Stimulated activated CD4-positive, alpha-beta T cell treated with anti-CD3 and anti-CD28 coated beads, TNF-alpha, amount 100 ng/mL, for 4 hours (primary cell): ENCODE measurements around the gene GNLY.

Source experiments
- DNase-seq, 3 experiments: peaks; one replicate each; pipeline ENCODE4 v3.0.0-alpha.2; 2020; ENCODE audit warnings: low read depth in 3 of 3

Gene GNLY

GRCh38 chr2:85682378-85682777, 11.8 kb upstream of the GNLY start:
- DNase-seq: no peak

GRCh38 chr2:85684380-85684779, 9.8 kb upstream of the GNLY start:
- no peak for DNase-seq

- DNase-seq: no peak
Measured at GRCh38 chr2:85684806-85685205, 9.4 kb upstream of the GNLY start.

- DNase-seq: no peak
Measured at GRCh38 chr2:85690932-85691331, 3.2 kb upstream of the GNLY start.

GRCh38 chr2:85692039-85692645, 2.0 kb upstream of the GNLY start:
- DNase-seq: no peak

DNA sequence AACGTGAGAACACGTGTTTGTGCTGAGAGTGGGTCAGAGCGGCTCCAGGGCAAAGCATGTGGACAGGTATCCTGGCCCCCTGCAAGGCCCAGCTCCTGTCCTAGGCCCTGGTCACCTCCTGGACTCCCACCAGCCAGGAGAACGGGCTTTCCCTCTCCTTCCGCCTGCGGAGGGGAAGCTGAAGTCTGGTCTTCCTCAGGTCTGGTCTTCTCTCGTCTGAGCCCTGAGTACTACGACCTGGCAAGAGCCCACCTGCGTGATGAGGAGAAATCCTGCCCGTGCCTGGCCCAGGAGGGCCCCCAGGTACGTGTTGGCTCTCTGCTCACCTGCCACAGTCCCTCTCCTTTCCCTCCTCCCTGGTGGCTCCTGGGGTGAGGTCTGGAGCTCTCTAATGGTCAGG, 963 bp downstream of the GNLY start:
- DNase-seq: no peak

DNA sequence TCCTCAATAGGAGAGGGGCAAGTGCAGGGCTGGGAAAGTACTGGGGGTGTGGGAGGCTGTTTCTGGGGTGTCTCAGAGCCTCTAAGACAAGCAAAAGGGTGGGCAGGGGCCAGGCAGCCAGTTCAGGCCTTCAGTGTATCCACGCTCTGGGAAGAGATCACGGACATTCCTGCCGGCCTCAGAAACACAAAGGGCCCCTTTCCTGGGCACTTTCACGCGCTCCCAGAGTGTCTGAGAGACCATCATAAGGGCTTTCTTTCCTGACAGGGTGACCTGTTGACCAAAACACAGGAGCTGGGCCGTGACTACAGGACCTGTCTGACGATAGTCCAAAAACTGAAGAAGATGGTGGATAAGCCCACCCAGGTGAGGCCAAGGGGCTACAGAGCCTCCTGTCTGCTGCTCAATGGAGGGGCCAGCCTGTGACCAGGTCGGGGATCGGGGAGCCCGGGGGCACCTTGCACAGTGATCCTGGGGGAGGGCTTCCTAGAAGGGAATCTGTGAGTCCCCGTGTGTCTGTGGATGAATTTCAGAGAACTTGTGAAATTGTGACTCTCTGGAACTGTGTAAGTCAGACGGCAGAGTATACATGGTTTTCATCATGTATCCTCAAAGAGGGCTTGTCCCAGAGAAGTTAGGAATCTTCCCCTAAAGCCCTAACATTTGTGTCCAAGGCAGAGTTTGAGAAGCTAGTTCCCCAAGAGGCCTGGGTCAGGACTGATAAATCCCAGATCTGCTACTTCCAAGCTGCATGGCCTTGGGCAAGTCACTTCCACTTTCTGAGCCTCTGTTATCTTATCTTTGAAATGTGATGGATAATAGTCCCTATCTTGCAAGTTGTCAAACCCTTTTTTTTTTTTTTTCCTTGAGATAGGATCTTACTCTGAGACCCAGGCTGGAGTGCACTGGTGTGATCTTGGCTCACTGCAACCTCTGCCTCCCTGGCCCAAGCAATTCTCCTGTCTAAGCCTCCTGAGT, 1.8 kb downstream of the GNLY start:
- no peak for DNase-seq

DNA sequence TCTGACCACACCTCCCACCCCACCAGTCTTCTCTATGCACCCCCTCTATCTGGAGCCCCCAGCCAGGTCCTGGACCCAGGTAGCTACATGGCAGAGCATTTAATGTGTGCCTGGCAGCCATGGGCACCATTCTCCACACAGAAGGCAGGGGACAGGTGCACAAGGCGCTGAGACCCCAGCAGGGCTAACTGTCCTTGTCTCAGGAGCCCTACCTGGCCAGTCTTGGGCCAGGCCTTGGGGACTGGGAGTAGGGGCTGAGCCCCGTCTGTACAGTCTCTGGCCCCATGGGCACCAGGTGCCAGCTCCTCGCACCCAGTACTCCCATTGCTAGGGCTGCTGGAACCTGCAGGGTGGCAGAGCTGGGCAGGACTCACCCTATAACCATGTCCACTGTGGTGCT, 2.9 kb downstream of the GNLY start:
- DNase-seq: no peak

- DNase-seq: no peak
Measured at GRCh38 chr2:85697716-85698115, 3.6 kb downstream of the GNLY start.

DNA sequence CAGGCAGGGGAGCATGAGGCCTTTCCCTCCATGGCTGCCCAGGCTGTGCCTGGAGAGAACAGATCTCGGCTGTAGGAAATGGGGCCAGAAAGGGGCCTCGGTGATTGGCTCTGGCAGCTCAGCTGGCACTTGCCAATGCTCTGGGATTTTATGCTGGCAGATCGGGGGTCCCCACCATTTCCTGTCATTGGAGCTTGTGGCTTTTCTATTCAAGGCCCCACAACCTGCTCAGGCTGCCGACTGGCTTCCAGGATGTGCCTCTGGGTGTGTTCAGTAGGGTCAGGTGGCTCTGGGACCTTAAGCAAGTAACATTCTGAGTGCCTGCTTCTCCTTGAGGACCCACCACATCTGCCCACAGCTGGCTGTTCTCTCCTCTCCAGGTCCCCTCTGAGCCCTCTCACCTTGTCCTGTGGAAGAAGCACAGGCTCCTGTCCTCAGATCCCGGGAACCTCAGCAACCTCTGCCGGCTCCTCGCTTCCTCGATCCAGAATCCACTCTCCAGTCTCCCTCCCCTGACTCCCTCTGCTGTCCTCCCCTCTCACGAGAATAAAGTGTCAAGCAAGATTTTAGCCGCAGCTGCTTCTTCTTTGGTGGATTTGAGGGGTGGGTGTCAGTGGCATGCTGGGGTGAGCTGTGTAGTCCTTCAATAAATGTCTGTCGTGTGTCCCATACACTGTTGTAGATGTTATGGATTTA, 4.2 kb downstream of the GNLY start:
- DNase-seq: no peak

DNA sequence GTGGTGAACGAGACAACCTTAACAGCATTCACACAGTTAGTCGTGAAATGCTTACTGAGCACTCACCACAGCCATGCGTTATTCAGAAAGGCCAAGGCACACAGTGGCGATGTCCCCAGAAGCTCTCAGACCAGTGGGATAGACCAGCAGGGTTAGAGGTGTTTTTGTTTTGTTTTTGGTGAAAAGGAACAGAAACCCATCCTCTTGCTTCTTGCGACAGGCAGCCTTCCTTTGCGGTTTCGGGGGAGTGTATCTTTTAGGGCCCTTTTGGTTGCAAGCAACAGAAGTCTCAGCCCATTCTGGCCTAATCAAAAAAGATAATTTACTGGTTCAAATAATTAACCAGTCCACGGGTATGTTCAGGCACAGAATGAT, 4.7 kb downstream of the GNLY start:
- DNase-seq: no peak

GRCh38 chr2:85699325-85699724, 5.2 kb downstream of the GNLY start:
- DNase-seq: no peak

- DNase-seq: no peak
Measured at GRCh38 chr2:85702172-85702571, 8.0 kb downstream of the GNLY start.

DNA sequence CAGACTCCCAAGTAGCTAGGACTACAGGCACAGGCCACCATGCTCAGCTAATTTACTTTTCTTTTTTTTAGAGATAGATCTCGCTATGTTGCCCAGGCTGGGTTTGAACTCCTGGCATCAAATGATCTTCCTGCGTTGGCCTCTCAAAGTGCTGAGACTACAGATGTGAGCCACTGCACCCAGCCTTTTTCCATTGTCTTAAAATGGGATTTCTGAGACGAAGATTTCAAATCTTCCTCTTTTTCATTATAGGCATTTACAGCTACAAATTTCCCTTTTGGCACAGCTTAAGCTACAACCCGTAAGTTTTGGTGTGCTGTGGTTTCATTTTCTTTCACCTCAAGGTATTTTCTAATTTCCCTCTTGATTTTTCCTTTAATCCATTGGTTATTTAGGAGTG, 8.6 kb downstream of the GNLY start:
- DNase-seq: no peak

GRCh38 chr2:85703329-85703728, 9.2 kb downstream of the GNLY start:
- no peak for DNase-seq

GRCh38 chr2:85704038-85704437, 9.9 kb downstream of the GNLY start:
- no peak for DNase-seq

GRCh38 chr2:85704800-85705679, 10.9 kb downstream of the GNLY start:
- no peak for DNase-seq

DNA sequence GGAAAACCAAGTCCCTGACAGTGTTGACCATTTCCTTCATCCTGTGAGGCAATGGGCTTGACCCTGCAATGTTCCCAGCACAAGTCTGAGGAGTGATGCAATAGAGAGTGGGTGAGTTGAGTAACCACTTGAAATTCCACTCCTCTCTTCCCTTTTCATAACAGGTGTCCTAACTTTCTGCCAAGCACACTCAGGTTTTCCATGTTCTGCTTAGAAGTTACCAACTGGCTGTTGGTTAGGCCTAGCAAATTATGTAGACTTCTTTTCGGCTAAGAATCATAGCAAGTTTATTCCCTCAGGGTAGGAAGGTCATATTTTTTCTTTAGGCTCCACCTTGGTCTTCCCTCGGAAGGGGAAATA, 11.5 kb downstream of the GNLY start:
- DNase-seq: no peak

DNA sequence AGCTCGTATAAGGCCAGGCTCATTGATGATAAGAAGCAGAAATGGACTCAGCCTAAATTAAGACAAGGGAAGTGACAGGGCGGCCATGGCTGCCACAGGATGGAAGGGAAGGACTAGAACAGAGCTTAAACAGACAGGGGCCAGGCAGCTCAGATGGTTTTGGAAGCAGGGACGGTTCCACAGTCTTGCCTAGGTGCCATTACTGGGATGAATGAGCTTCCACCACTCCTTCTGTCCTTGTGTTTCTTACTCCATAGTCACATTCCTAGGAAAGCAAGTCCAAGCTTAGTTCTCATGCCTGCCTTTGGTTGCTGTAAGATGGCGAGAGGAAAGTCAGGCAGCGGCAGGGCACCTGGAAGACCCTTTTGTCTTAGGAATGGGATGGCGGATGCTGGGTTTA, 11.9 kb downstream of the GNLY start:
- DNase-seq: no peak

DNA sequence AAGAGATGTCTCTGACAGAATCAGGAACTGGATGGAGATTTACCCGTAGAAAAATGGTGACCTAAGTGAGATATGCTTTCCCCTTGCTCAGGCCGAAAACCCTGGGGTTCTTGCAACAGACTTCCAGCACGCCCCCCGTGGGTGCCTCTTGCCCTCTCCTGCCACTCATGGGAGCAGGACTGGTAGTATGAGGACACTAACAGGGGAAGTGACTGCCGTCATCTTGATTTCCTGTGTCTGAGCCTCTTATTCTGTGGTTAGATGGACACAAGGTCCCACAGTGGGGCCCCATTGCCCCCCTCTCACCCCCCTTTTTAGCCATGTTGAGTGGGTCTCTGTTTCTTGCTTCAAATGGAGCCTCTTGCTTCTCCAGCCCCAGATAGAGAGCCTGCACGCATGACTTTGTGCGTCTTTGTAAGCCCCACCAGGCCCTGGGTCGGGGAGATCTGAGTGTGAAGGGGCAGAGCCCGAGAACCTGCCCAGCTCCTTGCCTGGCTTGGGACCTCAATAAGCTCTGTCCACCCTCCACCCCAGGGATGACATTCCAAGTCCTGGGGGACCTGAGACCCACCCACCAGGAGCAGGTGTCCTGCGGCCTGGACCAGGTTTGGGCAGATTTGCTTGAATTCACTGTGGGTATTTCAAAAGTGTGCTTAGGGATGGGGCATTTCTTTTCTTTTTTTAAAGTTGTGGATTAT, 12.6 kb downstream of the GNLY start:
- DNase-seq: no peak

DNA sequence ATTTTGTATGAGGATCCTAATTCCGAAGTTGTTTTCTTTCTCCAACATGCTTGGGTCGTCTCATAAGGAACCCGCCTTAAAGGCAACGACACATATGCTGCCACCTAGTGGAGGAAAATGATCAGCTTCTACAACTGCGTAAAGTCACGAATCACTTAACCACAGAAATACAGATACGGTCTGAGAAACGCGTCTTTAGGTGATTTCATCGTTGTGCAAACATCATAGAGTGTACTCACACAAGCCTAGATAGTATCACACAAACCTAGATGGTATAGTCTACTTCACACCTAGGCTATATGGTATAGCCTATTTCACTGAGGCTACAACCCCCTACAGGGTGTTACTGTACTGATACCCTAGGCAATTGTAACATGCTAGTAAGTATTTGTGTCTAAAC, 13.1 kb downstream of the GNLY start:
- peak in 2 of 3 experiments; percentile 15 to 43 for DNase-seq
